T-cell (primary cell): ENCODE results near the gene ZNF732. TPM values are rescaled to one million over a fixed set of nuclear protein-coding genes. Genes with fewer than 3 reads are reported as not detected.

Source experiments
- total RNA-seq, 35 experiments: library from RNA in 6 of 35; stranded (reverse) in 6 of 35; fragments of 120-200 nt in 1 of 35; gene quantifications; one replicate each; pipeline versions ENCODE4 v1.2.1 to v1.2.4 and lab custom pipeline; 2013 to 2026

Gene ZNF732
- total RNA-seq, 5 donors from 2014 or later (not counting 1 experiment from before 2014, with no cell fraction given), result not detected

Other genes with a start within 250 kb of the ZNF732 start
- gene ZNF718, start 181.0 kb downstream of the ZNF732 start, total RNA-seq, result 10 to 100 TPM in 1 of 5 donors, 1 to 10 TPM in 4; 6.6 to 10.3 (median 8.6) TPM
- gene ZNF141, start 32.3 kb upstream of the ZNF732 start, total RNA-seq, result 10 to 100 TPM; 19.3 to 46.8 (median 40.2) TPM
- gene ZNF721, start 193.7 kb upstream of the ZNF732 start, total RNA-seq, result 10 to 100 TPM; 45.2 to 63.8 (median 47.6) TPM
- 100 to 1,000 TPM in 3 of 5 donors, 10 to 100 TPM in 2; 84.0 to 118 (median 105) TPM for gene PIGG, start 193.7 kb upstream of the ZNF732 start, total RNA-seq